ENCODE data around the gene ELP4.

DNA sequence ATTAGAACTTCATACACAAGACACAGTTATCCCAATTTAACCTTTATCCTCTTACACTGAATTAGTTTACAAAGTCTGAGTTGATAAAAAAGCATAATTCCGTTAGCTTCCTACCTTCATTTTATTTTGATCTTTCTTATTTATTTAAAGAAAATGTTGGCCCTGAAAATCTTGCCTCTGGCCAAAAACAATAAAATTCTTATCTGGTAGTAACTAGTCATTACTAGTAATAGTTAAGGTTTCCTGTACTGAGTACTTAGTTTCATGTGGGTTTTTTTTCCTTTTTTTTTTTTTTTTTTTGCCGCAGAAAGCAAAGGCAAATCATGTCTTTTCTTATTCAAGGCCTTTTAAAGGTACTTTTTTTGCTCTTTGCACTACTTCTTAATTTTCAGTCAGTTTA, 180.9 kb downstream of the ELP4 start:
- TF ChIP-seq, protein P1, sequence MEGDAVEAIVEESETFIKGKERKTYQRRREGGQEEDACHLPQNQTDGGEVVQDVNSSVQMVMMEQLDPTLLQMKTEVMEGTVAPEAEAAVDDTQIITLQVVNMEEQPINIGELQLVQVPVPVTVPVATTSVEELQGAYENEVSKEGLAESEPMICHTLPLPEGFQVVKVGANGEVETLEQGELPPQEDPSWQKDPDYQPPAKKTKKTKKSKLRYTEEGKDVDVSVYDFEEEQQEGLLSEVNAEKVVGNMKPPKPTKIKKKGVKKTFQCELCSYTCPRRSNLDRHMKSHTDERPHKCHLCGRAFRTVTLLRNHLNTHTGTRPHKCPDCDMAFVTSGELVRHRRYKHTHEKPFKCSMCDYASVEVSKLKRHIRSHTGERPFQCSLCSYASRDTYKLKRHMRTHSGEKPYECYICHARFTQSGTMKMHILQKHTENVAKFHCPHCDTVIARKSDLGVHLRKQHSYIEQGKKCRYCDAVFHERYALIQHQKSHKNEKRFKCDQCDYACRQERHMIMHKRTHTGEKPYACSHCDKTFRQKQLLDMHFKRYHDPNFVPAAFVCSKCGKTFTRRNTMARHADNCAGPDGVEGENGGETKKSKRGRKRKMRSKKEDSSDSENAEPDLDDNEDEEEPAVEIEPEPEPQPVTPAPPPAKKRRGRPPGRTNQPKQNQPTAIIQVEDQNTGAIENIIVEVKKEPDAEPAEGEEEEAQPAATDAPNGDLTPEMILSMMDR (IDR thresholded peaks at IDR 0.05) = no peak
- no peak for TF ChIP-seq POLR2AphosphoS5 (IDR thresholded peaks at IDR 0.05)
